CD4-positive, alpha-beta T cell treated with Interferon alpha-2 for 1 hour (primary cell): ENCODE results near the gene PTRHD1.
"Not testable (repeated sequence)": the region's sequence is repeated elsewhere in the genome, so short reads cannot be mapped to it uniquely, and the experiment has no call there.

ENCODE experiments used
- DNase-seq, 2 donors: peaks; one replicate each; pipeline ENCODE4 v3.0.0-alpha.2; 2020 to 2022

PTRHD1 gene

GRCh38 chr2:24805811-24806660 is 12.8 kb upstream of the PTRHD1 start:
- DNase-seq = not testable (repeated sequence)

DNA sequence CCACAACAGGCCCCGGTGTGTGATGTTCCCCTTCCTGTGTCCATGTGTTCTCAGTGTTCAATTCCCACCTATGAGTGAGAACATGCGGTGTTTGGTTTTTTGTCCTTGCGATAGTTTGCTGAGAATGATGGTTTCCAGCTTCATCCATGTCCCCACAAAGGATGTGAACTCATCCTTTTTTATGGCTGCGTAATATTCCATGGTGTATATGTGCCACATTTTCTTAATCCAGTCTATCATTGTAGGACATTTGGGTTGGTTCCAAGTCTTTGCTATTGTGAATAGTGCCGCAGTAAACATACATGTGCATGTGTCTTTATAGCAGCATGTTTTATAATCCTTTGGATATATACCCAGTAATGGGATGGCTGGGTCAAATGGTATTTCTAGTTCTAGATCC is 7.3 kb upstream of the PTRHD1 start:
- DNase-seq = not testable (repeated sequence)

- DNase-seq = no peak
These were observed 4.5 kb upstream of the PTRHD1 start for GRCh38 chr2:24797644-24798043.

DNA sequence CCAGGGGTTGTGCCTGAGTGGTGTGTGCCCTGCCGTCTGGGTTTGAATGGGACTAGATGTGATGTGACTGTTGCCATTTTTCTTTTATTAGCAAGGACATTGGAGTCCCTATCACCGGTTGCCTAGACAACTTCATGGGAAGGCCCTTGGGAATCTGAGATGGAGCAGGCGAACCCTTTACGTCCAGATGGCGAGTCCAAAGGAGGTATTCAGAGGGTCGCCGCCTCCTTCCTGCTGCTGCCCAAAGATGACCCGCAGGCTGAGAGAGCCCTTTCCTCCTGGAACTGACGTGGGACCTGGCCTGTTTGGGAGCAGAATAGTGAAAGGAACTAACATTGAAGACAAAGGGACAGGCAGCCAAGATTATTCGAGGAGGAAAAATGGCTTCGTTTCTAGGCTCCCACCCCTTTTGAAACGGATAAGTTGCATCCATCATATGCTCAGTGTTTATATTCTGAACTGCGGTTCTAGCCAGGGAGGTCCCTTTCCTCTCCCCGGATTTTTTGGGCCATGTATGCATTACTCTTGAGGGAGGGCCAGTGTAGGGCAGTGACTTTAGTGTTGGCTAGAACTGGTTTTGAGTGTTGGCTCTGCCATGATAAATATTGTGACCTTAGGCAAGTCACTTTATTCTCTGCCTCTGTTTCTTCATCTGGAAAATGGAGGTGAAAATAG is 707 bp upstream of the PTRHD1 start:
- no peak for DNase-seq

- DNase-seq = no peak
These were observed 683 bp downstream of the PTRHD1 start for GRCh38 chr2:24792542-24792873.

DNA sequence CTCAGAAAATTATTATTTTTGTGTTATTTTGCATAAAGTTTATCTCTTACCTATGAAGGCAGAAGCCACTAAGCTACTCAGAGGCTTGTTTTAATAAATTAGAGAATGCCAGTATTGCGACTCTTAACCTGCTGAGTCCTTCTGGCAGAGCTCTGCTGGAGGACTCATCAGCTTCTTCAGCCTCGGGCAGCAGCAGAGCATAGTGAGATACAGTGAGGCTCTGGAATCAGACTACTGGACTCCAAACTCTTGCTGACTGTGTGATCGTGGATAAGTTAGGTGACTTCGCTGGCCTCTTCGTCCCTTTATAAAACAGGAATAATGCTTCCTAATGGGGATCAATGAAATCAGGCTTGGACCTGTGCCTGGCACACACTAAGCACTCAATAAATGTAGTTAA is 1.7 kb downstream of the PTRHD1 start:
- no peak for DNase-seq

DNA sequence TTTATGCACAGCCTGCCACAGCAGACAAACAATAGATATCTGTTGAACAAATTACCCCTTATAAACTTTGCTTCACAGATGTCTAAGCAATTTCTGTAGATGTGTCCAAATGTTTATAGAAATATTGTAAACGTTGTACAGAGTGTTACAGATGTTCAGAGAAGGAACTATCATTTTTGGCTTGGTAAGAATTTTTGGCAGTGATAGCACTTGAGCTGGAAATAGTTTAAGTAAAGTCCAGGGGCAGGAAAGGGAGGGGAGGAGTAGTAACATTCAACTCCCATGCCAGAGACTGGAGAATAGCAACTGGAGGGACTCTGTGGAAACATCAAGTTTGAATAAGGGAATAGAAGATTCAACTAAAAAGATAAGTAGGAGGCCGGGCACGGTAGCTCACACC is 4.4 kb downstream of the PTRHD1 start:
- no peak for DNase-seq

DNA sequence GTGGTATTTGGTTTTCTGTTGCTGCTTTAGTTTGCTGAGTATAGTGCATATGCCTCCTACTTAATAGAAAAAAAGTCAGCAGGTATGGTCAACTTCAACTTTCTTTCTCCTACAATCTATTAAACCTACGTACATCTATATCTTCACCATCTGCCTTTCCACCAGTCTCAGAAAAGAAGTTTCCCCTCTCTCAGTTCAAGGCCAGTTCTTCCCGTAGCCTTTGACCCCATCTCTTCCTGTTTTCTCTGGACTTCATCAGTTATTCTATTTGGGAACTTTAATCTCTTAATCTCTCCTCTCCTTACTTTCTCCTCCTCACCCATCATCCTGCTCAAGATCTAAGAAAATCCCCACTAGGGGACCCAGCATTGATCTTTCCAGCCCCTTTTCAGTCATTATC is 5.7 kb downstream of the PTRHD1 start:
- DNase-seq = no peak

- DNase-seq = peak in 1 of 2 donors; percentile 44
These were observed 7.4 kb downstream of the PTRHD1 start for GRCh38 chr2:24785671-24786321.

DNA sequence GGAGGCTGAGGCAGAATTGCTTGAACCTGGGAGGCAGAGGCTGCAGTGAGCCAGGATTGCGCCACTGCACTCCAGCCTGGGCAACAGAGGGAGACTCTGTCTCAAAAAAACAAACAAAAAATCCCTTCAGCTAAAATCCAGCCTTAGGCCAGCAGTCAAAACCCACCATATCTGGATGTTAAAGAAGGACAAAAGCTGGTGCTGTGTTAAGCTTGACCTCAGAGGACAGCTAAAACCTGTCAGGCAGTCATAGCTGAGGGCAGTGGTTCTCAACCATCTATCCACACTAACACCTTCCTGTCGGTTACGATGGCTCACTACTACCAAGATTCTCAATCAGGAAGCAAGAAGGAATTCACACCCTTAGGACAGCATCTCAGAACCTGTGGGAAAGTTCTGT is 9.6 kb downstream of the PTRHD1 start:
- DNase-seq = no peak

GRCh38 chr2:24779116-24779515 is 14.1 kb downstream of the PTRHD1 start:
- DNase-seq = no peak

- no peak for DNase-seq
These were observed 18.8 kb downstream of the PTRHD1 start for GRCh38 chr2:24774373-24774772.

DNA sequence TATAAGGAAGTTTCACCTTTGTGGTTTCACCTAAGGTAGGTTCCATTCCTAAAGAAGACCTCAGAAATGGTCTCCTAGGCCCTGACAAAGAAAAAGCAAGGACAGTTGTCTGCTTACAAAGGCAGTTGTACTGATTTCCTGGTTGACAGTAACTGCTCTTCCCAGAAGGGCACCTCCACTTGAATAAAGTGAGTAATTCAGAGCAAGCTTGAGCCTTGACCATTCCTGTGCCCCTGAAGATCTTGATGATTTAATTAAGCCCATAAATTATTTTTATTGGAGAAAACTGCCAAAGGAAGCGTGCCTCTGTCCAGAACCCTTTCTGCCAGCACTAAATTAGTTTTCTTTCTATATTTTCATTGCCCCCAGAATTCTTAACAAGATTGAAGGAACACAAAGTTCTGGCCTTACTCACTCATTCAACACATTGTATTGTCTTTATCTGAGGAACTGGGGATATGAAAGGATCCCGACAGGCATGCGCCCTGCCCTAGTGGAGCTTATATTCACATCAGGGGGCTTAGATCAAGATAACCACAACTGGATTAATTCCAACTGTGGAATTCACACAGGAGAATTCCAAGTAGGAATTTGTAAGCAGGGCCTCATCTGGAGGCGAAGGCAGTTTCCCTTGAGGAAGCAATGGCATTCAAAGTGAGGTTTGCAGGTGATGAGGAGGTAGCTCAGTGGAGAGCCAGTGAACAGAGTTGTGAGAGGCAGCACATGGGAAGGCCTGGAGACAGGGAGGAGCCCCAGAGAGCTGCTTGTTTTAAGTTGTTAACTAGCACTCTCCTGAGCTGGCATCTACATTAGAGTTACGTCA is 21.2 kb downstream of the PTRHD1 start:
- DNase-seq = no peak

- no peak for DNase-seq
These were observed 22.1 kb downstream of the PTRHD1 start for GRCh38 chr2:24771061-24771460.

- DNase-seq = no peak
These were observed 24.6 kb downstream of the PTRHD1 start for GRCh38 chr2:24768601-24769000.

- DNase-seq = no peak
These were observed 25.2 kb downstream of the PTRHD1 start for GRCh38 chr2:24768013-24768412.

GRCh38 chr2:24766609-24767008 is 26.6 kb downstream of the PTRHD1 start:
- no peak for DNase-seq

- no peak for DNase-seq
These were observed 29.3 kb downstream of the PTRHD1 start for GRCh38 chr2:24763843-24764242.

GRCh38 chr2:24762518-24762917 is 30.7 kb downstream of the PTRHD1 start:
- no peak for DNase-seq

- DNase-seq = no peak
These were observed 31.3 kb downstream of the PTRHD1 start for GRCh38 chr2:24761866-24762265.

- DNase-seq = no peak
These were observed 36.4 kb downstream of the PTRHD1 start for GRCh38 chr2:24756789-24757188.

DNA sequence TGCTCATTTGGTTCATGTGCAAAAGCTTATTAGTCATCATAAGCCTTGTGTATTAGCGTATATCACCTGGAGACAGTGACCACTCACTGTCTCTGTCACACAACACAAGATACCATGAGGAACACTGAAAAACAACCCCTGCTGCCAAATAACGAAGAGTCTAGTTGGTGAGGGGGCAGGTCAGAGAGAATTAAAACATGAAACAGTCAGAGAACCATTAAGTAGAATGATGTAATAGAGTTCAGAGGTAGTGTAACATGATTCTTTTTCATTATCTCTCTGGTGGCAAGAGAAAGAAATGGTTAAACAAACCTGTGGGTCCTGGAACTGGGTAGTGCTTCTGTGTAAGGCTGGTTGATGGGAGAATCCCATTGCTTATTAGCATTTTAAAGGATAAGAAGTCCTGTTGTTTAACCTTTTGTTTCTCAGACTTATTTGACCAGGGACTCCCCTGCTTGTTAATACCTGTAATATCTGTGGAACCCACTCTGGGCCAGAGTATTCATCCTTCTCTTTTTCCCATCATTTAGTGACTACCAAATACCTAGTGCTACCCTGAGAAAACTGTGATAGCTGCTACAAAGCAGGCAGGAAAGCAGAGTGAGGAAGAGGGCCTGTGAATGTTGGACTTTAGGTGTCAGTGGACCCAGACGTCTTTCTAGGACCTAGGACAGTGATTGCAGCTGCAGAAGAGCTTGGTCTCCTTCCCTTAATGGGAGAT is 38.0 kb downstream of the PTRHD1 start:
- no peak for DNase-seq
